IMR-90 (cell line): ENCODE data around the gene PRR14L. TPM values are rescaled to one million over a fixed set of nuclear protein-coding genes. Genes with fewer than 3 reads are reported as not detected.

Source experiments
- ATAC-seq: fragments of 200-7000 bp; cut with Tn5 transposase; 2 replicates; pipeline ENCODE4 v1.9.1; 2020; ENCODE audit warnings: low read depth, mild to moderate bottlenecking, moderate library complexity
- BruUV-seq: library from RNA; stranded (reverse); fragments of 400-500 nt; replicated peaks from 2 replicates; lab custom pipeline; 2021; lab: Mats Ljungman, UMichigan
- CTCF ChIA-PET: fragments of 300-600 bp; formaldehyde crosslinking; extraction: SDS; loops from one replicate; lab custom pipeline; 2021; ENCODE audit warnings: antibody characterized with exemption; lab: Yijun Ruan, JAX
- POLR2A ChIA-PET: fragments of 300-600 bp; sonication (Branson Sonifier 250); formaldehyde crosslinking; loops from one replicate; lab custom pipeline; 2022; ENCODE audit warnings: antibody characterized with exemption; ENCODE audit not compliant: unreplicated experiment; lab: Charles Lee
- DNase-seq: peaks from one replicate; pipeline ENCODE4 v3.0.0; 2013
- H2AFZ ChIP-seq: replicated peaks from 2 replicates; pipeline ENCODE3; 2013; ENCODE audit warnings: low read length, mild to moderate bottlenecking; ENCODE audit not compliant: poor library complexity
- H2AK5ac ChIP-seq: 2 replicates; pipeline ENCODE4 v1.6.1; 2013; ENCODE audit warnings: low read depth, low read length, inconsistent platforms
- H2AK9ac ChIP-seq: replicated peaks from 2 replicates; pipeline ENCODE3; 2013; ENCODE audit warnings: mild to moderate bottlenecking, low read depth, low read length, moderate library complexity; ENCODE audit not compliant: poor library complexity
- H2BK120ac ChIP-seq: 2 replicates; pipeline ENCODE4 v1.6.1; 2013; ENCODE audit warnings: low read depth, low read length, inconsistent platforms
- H2BK15ac ChIP-seq: 3 replicates; pipeline ENCODE4 v1.6.1; 2013; ENCODE audit warnings: low read depth, low read length, inconsistent platforms
- H2BK20ac ChIP-seq: 2 replicates; pipeline ENCODE4 v1.6.1; 2013; ENCODE audit warnings: low read depth, mild to moderate bottlenecking, inconsistent platforms, low read length, moderate library complexity
- H2BK5ac ChIP-seq: 2 replicates; pipeline ENCODE4 v1.6.1; 2013; ENCODE audit warnings: mild to moderate bottlenecking, low read depth, low read length, inconsistent platforms; ENCODE audit not compliant: poor library complexity, severe bottlenecking
- H3K14ac ChIP-seq: replicated peaks from 2 replicates; pipeline ENCODE4 v1.6.1; 2013; ENCODE audit warnings: low read depth, low read length, inconsistent platforms
- H3K18ac ChIP-seq: 2 replicates; pipeline ENCODE4 v1.6.1; 2013; ENCODE audit warnings: low read depth, low read length, control low read depth
- H3K23ac ChIP-seq: 2 replicates; pipeline ENCODE4 v1.6.1; 2013; ENCODE audit warnings: low read depth, low read length, inconsistent platforms
- H3K27ac ChIP-seq: 2 replicates; pipeline ENCODE4 v1.5.1; 2013; ENCODE audit warnings: mild to moderate bottlenecking, control low read depth, low read length; ENCODE audit not compliant: insufficient read depth
- H3K27me3 ChIP-seq: 2 replicates; pipeline ENCODE4 v1.6.1; 2013; ENCODE audit warnings: low read length; ENCODE audit not compliant: control insufficient read depth, insufficient read depth
- H3K36me3 ChIP-seq: 2 replicates; pipeline ENCODE4 v1.6.1; 2013; ENCODE audit warnings: low read length, mixed read lengths; ENCODE audit not compliant: control insufficient read depth, insufficient read depth
- H3K4ac ChIP-seq: 2 replicates; pipeline ENCODE4 v1.6.1; 2013; ENCODE audit warnings: low read depth, low read length, inconsistent platforms
- H3K4me1 ChIP-seq: 2 replicates; pipeline ENCODE4 v1.6.1; 2013; ENCODE audit warnings: low read length, mixed read lengths; ENCODE audit not compliant: control insufficient read depth, insufficient read depth
- H3K4me2 ChIP-seq: 2 replicates; pipeline ENCODE4 v1.6.1; 2013; ENCODE audit warnings: low read depth, mild to moderate bottlenecking, control low read depth, low read length, moderate library complexity
- H3K4me3 ChIP-seq: 2 replicates; pipeline ENCODE4 v1.5.1; 2013; ENCODE audit warnings: low read depth, mild to moderate bottlenecking, control low read depth, low read length, moderate library complexity; ENCODE audit not compliant: insufficient read depth
- H3K56ac ChIP-seq: 2 replicates; pipeline ENCODE4 v1.6.1; 2013; ENCODE audit warnings: low read length, inconsistent platforms; ENCODE audit not compliant: insufficient read depth; ENCODE audit errors: extremely low read depth
- H3K79me1 ChIP-seq, 2 experiments: 2 replicates each; pipeline ENCODE4 v1.6.1; 2013; ENCODE audit warnings: low read length in 2 of 2, inconsistent platforms in 1 of 2, low read depth in 1 of 2
- H3K9ac ChIP-seq: 2 replicates; pipeline ENCODE4 v1.6.1; 2013; ENCODE audit warnings: low read depth, low read length, control low read depth
- H3K9me1 ChIP-seq: 2 replicates; pipeline ENCODE4 v1.6.1; 2013; ENCODE audit warnings: low read length, inconsistent platforms; ENCODE audit not compliant: insufficient read depth
- H3K9me3 ChIP-seq: 2 replicates; pipeline ENCODE4 v1.6.1; 2013; ENCODE audit warnings: low read length; ENCODE audit not compliant: control insufficient read depth, insufficient read depth
- H4K20me1 ChIP-seq: 2 replicates; pipeline ENCODE4 v1.6.1; 2013; ENCODE audit warnings: low read length, inconsistent platforms; ENCODE audit not compliant: insufficient read depth
- H4K5ac ChIP-seq: 2 replicates; pipeline ENCODE4 v1.6.1; 2013; ENCODE audit warnings: mild to moderate bottlenecking, low read depth, low read length, control low read depth
- H4K8ac ChIP-seq, 2 experiments: 2 replicates each; pipeline ENCODE4 v1.6.1; 2013; ENCODE audit warnings: low read depth in 2 of 2, low read length in 2 of 2, control low read depth in 1 of 2, inconsistent platforms in 1 of 2
- H4K91ac ChIP-seq: 2 replicates; pipeline ENCODE4 v1.6.1; 2013; ENCODE audit warnings: low read depth, low read length, inconsistent platforms; ENCODE audit not compliant: insufficient read depth
- WGBS, 2 experiments: methylation state at CpG; one replicate each; pipeline versions ENCODE4 v1.1.5 to v1.1.7; 2013; ENCODE audit warnings: missing lambda C conversion rate in 2 of 2; ENCODE audit not compliant: insufficient read length in 1 of 2; ENCODE audit errors: extremely low coverage in 2 of 2; 5-methylcytosine and 5-hydroxymethylcytosine counted together
- dilution Hi-C: fragments of 300-500 bp; cut with HindIII; formaldehyde crosslinking; loops from one replicate; pipeline ENCODE4 v1.14.3; 2018; ENCODE audit warnings: low sequenced_read_pairs; ENCODE audit not compliant: unreplicated experiment
- in situ Hi-C: fragments of 300-500 bp; cut with MboI; formaldehyde crosslinking; loops from 3 replicates; pipeline ENCODE4 v1.14.3; 2019; ENCODE audit warnings: low sequenced_read_pairs, inconsistent platforms, mixed read lengths
- intact Hi-C: fragments of 100-400 bp; cut with micrococcal nuclease; formaldehyde crosslinking; loops from 2 replicates; pipeline ENCODE4 v1.10.0; 2022
- polyA plus RNA-seq, 3 experiments: library from polyadenylated mRNA; depleted of rRNA; stranded (reverse); fragments of >200 nt; gene quantifications; 2 replicates each; pipeline ENCODE4 v1.2.3, GENCODE V29; 2012; ENCODE audit warnings: low replicate concordance in 1 of 3
- total RNA-seq: library from RNA; depleted of rRNA; stranded (reverse); fragments of >200 nt; gene quantifications from 2 replicates; pipeline ENCODE4 v1.2.3, GENCODE V29; 2012
- TF ChIP-seq, protein P1 (sequence below): fragments of 150-350 bp; IDR thresholded peaks from 2 replicates; pipeline ENCODE4 v1.6.1; 2017; ENCODE audit warnings: mild to moderate bottlenecking, antibody characterized with exemption, low read length, low read depth

PRR14L gene
- total and polyA plus RNA-seq, 2 of the 4 experiments (the other 2 are of a cell fraction), result 9.0 to 19.7 TPM

- peaks cover 18% of the 10 kb centered on the region for H4K20me1 ChIP-seq
- no peak overlapping the region for H2AK5ac ChIP-seq
- H3K14ac ChIP-seq, result no peak overlapping the region
- no peak overlapping the region for H4K8ac ChIP-seq
- H2BK15ac ChIP-seq, result no peak overlapping the region
- TF ChIP-seq, protein P1, sequence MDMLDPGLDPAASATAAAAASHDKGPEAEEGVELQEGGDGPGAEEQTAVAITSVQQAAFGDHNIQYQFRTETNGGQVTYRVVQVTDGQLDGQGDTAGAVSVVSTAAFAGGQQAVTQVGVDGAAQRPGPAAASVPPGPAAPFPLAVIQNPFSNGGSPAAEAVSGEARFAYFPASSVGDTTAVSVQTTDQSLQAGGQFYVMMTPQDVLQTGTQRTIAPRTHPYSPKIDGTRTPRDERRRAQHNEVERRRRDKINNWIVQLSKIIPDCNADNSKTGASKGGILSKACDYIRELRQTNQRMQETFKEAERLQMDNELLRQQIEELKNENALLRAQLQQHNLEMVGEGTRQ, result no peak
- peaks cover 5% of the 10 kb centered on the region for H3K36me3 ChIP-seq
- no peaks in the 10 kb centered on the region for H3K9me3 ChIP-seq
- no peaks in the 10 kb centered on the region for H3K27me3 ChIP-seq
- H2AFZ ChIP-seq, result no peak overlapping the region
- H3K4ac ChIP-seq, result no peak overlapping the region
- H3K9me1 ChIP-seq, result 0 out of 2 replicates have a peak, but pooled peaks cover 14% of the 10 kb centered on the region
- POLR2A ChIA-PET, result no interaction called here
- in situ Hi-C loops, result no loop called here
- no peak overlapping the region for H2BK120ac ChIP-seq
- CTCF ChIA-PET, result interaction anchor here (0.6 kb wide), 1 partner anchor 58 kb away, joined by 5 read pairs; no protein-coding TSS in a partner anchor
- no peak overlapping the region for H3K56ac ChIP-seq
- BruUV-seq, result no TSS peak
- H3K4me2 ChIP-seq, result no peak overlapping the region
- H3K18ac ChIP-seq, result no peak overlapping the region
- no peak overlapping the region for H3K9ac ChIP-seq
- peaks cover 7% of the 10 kb centered on the region for H3K4me1 ChIP-seq
- dilution Hi-C loops, result no loop called here
- no peak overlapping the region for H3K4me3 ChIP-seq
- H3K23ac ChIP-seq, result no peak overlapping the region
- no peak overlapping the region for H2AK9ac ChIP-seq
- H3K79me1 ChIP-seq, result peaks cover 17 to 64% of the 10 kb centered on the region in 2 experiments
- DNase-seq, result no peak
- no peak overlapping the region for H2BK20ac ChIP-seq
- intact Hi-C loops, result no loop called here
- H4K5ac ChIP-seq, result no peak overlapping the region
- H2BK5ac ChIP-seq, result no peak overlapping the region
- H4K91ac ChIP-seq, result no peak overlapping the region
- no peak overlapping the region for H3K27ac ChIP-seq
- no CpG with 5 or more reads among the region's 2 CpGs for WGBS, 2 experiments
- no peak for ATAC-seq
Observed at GRCh38 chr22:31732089-31732829, 17.7 kb downstream of the PRR14L start.
